OCI-LY1 (cell line): ENCODE measurements around the gene FNDC7.
A peak's percentile ranks its signal among the peaks of the same experiment; 100 is the strongest.

ENCODE experiments used
- H2AFZ ChIP-seq: fragments of 200-600 bp; sonication (generic), shearing (Covaris generic); 2 replicates; pipeline ENCODE4 v1.6.0; 2014; ENCODE audit warnings: antibody characterized with exemption, mild to moderate bottlenecking, low read length
- H3F3A ChIP-seq: fragments of 200-600 bp; sonication (generic), shearing (Covaris generic); 2 replicates; pipeline ENCODE4 v1.6.0; 2014; ENCODE audit warnings: mild to moderate bottlenecking, antibody characterized with exemption, low read length, moderate library complexity; ENCODE audit not compliant: insufficient read depth
- H3K27ac ChIP-seq: fragments of 200-600 bp; sonication (generic); 2 replicates; pipeline ENCODE4 v1.5.1; 2014; ENCODE audit warnings: low read length, mixed run types, mild to moderate bottlenecking, low read depth; ENCODE audit not compliant: poor library complexity, severe bottlenecking
- H3K27me3 ChIP-seq: fragments of 200-600 bp; sonication (generic); 2 replicates; pipeline ENCODE4 v1.6.0; 2014; ENCODE audit warnings: antibody characterized with exemption, mild to moderate bottlenecking, low read length, moderate library complexity; ENCODE audit not compliant: insufficient read depth
- H3K36me3 ChIP-seq: fragments of 200-600 bp; sonication (generic); 2 replicates; pipeline ENCODE4 v1.6.1; 2014; ENCODE audit warnings: mild to moderate bottlenecking, antibody characterized with exemption, low read length, moderate library complexity, mixed read lengths; ENCODE audit not compliant: insufficient read depth
- H3K4me1 ChIP-seq: fragments of 200-600 bp; sonication (generic); 2 replicates; pipeline ENCODE4 v1.5.1; 2014; ENCODE audit warnings: mild to moderate bottlenecking, low read length, moderate library complexity; ENCODE audit not compliant: insufficient read depth, severe bottlenecking
- H3K4me2 ChIP-seq: fragments of 200-600 bp; sonication (generic), shearing (Covaris generic); 2 replicates; pipeline ENCODE4 v1.6.1; 2014; ENCODE audit warnings: low read length
- H3K4me3 ChIP-seq: fragments of 200-600 bp; sonication (generic); 2 replicates; pipeline ENCODE4 v1.5.1; 2014; ENCODE audit warnings: low read length, low read depth, mild to moderate bottlenecking, mixed read lengths; ENCODE audit not compliant: poor library complexity, severe bottlenecking
- H3K79me2 ChIP-seq: fragments of 200-600 bp; shearing (Covaris generic); 2 replicates; pipeline ENCODE4 v1.6.1; 2016; ENCODE audit warnings: mixed run types, low read length, mixed read lengths; ENCODE audit not compliant: insufficient read depth
- H3K9ac ChIP-seq: fragments of 200-600 bp; sonication (generic), shearing (Covaris generic); 2 replicates; pipeline ENCODE4 v1.6.1; 2014; ENCODE audit warnings: mild to moderate bottlenecking, low read length, mixed read lengths
- H3K9me2 ChIP-seq: fragments of 200-600 bp; sonication (generic), shearing (Covaris generic); 2 replicates; pipeline ENCODE4 v1.6.1; 2014; ENCODE audit warnings: low read depth, mild to moderate bottlenecking, low read length, mixed read lengths
- H3K9me3 ChIP-seq: fragments of 200-600 bp; shearing (Covaris generic); 2 replicates; pipeline ENCODE4 v1.6.1; 2014; ENCODE audit warnings: low read length, mixed read lengths
- H4K20me1 ChIP-seq: fragments of 200-600 bp; sonication (generic), shearing (Covaris generic); 2 replicates; pipeline ENCODE4 v1.6.0; 2016; ENCODE audit warnings: mild to moderate bottlenecking, low read length; ENCODE audit not compliant: insufficient read depth
- EZH2 ChIP-seq: fragments of 200-600 bp; sonication (generic), shearing (Covaris generic); IDR thresholded peaks from 2 replicates; pipeline ENCODE4 v1.8.0; 2017; ENCODE audit warnings: borderline replicate concordance, mixed run types, mild to moderate bottlenecking, antibody characterized with exemption, low read length, moderate library complexity, mixed read lengths
- TF ChIP-seq, protein P1 (sequence below): fragments of 200-600 bp; sonication (generic), shearing (Covaris generic); IDR thresholded peaks from 2 replicates; pipeline ENCODE4 v1.5.1; 2017; ENCODE audit warnings: mild to moderate bottlenecking, antibody characterized with exemption, low read length, moderate library complexity, mixed read lengths

FNDC7 gene

GRCh38 chr1:108742253-108742652 is 29.5 kb downstream of the FNDC7 start:
- Histone ChIP-seq H3K4me1 (peaks cover 4% of the 10 kb centered on the region), H3K4me2 (no peak overlapping the region), H4K20me1 (no peaks in the 10 kb centered on the region), H3K4me3 (no peak overlapping the region), H2AFZ (no peak overlapping the region), H3K9me2 (no peaks in the 10 kb centered on the region), H3K27ac (no peak overlapping the region), H3K36me3 (no peaks in the 10 kb centered on the region), H3K9me3 (no peaks in the 10 kb centered on the region), H3K27me3 (no peaks in the 10 kb centered on the region), H3K9ac (no peak overlapping the region), H3K79me2 (peaks cover under 1% of the 10 kb centered on the region; the same call in 1 of the 2 replicates), H3F3A (no peaks in the 10 kb centered on the region)
- TF ChIP-seq EZH2, result no peak

GRCh38 chr1:108745980-108746381 is 33.3 kb downstream of the FNDC7 start:
- Histone ChIP-seq H3K9me3 (no peaks in the 10 kb centered on the region), H3K4me3 (no peak overlapping the region), H3K4me2 (peak overlapping the region; percentile 48), H4K20me1 (no peaks in the 10 kb centered on the region), H2AFZ (0 out of 2 replicates have a peak overlapping the region, but pooled peaks have one; percentile 36), H3K9ac (no peak overlapping the region), H3K4me1 (peaks cover 15% of the 10 kb centered on the region), H3K36me3 (peaks cover 6% of the 10 kb centered on the region; the same call in 1 of the 2 replicates), H3K27ac (no peak overlapping the region), H3K9me2 (no peaks in the 10 kb centered on the region), H3K79me2 (peaks cover 5% of the 10 kb centered on the region; the same call in 1 of the 2 replicates), H3K27me3 (no peaks in the 10 kb centered on the region), H3F3A (no peaks in the 10 kb centered on the region)
- TF ChIP-seq, protein P1, sequence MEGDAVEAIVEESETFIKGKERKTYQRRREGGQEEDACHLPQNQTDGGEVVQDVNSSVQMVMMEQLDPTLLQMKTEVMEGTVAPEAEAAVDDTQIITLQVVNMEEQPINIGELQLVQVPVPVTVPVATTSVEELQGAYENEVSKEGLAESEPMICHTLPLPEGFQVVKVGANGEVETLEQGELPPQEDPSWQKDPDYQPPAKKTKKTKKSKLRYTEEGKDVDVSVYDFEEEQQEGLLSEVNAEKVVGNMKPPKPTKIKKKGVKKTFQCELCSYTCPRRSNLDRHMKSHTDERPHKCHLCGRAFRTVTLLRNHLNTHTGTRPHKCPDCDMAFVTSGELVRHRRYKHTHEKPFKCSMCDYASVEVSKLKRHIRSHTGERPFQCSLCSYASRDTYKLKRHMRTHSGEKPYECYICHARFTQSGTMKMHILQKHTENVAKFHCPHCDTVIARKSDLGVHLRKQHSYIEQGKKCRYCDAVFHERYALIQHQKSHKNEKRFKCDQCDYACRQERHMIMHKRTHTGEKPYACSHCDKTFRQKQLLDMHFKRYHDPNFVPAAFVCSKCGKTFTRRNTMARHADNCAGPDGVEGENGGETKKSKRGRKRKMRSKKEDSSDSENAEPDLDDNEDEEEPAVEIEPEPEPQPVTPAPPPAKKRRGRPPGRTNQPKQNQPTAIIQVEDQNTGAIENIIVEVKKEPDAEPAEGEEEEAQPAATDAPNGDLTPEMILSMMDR, result no peak
- no peak for TF ChIP-seq EZH2

DNA sequence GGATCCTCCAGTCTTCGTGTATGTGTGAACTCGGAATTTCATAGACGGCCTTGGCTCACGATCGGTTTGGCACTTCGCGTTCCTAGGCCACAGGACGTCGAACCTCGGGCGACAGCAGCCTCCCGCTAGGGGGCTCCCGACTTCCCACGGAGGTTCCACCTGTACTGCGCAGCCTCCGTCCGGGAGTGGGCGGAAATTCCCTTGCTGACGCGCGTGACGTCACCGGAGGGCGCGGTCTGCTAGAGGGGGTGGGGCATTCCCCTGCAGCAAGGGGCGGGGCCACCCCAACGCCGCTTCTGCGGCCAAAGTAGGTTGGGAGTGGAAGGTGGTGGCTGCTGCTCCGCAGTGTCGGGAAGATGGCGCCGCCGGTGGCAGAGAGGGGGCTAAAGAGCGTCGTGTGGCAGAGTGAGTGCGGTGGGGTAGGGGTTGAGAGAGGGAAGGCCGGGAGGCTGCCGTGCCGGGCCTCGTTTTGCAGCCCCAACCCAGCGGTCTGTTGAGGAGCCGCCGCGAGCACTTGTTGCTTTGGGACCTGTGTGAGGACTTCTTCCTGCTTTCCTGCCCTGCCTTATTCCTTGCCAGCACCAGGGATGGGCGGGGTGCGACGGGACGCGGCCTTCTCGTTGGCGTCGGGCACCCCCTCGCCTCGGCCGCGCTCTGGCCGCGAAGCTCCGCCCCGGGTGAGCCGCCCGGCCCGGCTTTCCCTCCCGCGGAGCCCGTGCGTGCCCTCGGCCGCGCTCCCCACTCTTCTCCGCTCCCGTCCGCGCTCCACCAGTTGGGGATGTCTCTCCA is 33.9 kb downstream of the FNDC7 start, which contains the start of gene STXBP3:
Gene STXBP3 (plus strand): TSS at position 293 of the 789 bp plus-strand sequence. CDS start 64 bp downstream, at position 357.
- no peaks in the 10 kb centered on the region for H4K20me1 ChIP-seq
- H3K9ac ChIP-seq, result peak within 1 kb of the TSS; percentile 79
- peak within 1 kb of the TSS; percentile 73 for H3K4me3 ChIP-seq
- H3K9me3 ChIP-seq, result no peaks in the 10 kb centered on the region
- H2AFZ ChIP-seq, result 0 out of 2 replicates have a peak within 1 kb of the TSS, but pooled peaks have one; percentile 36
- peaks cover 7% of the 10 kb centered on the region; the same call in 1 of the 2 replicates for H3K36me3 ChIP-seq
- H3K4me2 ChIP-seq, result peak within 1 kb of the TSS; percentile 83
- no peaks in the 10 kb centered on the region for H3K9me2 ChIP-seq
- H3F3A ChIP-seq, result no peaks in the 10 kb centered on the region
- peak within 1 kb of the TSS; percentile 25 for H3K27ac ChIP-seq
- H3K27me3 ChIP-seq, result no peaks in the 10 kb centered on the region
- peaks cover 5% of the 10 kb centered on the region; the same call in 1 of the 2 replicates for H3K79me2 ChIP-seq
- peaks cover 17% of the 10 kb centered on the region for H3K4me1 ChIP-seq
- TF ChIP-seq, protein P1, result peak; percentile 93
- TF ChIP-seq EZH2, result no peak
